Raji (cell line): ENCODE results near the gene SUFU.

Experiments used
- POLR2A ChIP-seq: IDR thresholded peaks from 2 replicates; pipeline ENCODE4 v1.6.1; 2011; ENCODE audit warnings: low read depth, low read length, control low read depth; ENCODE audit not compliant: insufficient read depth

Gene SUFU

DNA sequence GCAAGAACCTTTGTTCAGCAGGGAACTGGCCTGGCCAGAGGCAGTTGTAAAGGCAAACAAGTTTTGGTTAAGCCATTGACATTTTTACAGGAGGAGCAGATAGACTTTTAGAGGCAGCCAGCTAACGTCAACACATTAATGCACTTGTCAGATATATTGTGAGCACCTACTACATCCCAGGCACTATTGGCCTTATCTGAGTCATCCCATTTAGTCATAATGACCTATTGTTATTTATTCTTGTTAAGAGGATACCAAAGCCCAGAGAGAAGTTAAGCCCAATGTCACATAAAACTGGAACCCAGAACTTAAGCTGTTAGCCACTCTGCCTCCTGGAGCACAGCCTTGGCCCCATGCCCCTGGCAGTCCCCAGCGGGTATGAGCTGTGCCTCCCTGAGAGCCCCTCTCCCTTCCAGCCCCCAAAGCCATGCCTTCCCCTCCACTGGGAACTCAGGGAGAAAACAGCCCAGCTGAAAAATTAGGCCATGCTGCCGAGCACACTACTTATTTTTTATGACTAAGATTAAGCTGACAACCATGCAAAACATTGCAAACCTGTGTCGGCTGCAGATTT is 107.8 kb downstream of the SUFU start:
- no peak for TF ChIP-seq POLR2A

DNA sequence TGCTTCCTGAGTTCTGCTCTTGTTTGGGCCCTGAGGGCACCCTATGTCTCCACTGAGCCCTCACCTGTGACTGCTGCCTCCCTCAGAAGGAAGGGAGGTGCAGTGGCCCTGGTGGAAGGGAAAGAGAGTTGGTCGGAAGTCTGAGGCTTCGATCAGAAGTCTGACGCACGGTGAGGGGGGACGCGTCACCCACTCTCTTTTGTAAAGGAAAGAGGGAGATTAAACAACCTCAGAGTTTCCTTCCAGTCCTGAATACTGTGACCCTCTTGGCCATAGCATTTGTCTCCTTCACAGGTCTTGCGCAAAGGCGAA is 109.1 kb downstream of the SUFU start:
- TF ChIP-seq POLR2A: no peak

DNA sequence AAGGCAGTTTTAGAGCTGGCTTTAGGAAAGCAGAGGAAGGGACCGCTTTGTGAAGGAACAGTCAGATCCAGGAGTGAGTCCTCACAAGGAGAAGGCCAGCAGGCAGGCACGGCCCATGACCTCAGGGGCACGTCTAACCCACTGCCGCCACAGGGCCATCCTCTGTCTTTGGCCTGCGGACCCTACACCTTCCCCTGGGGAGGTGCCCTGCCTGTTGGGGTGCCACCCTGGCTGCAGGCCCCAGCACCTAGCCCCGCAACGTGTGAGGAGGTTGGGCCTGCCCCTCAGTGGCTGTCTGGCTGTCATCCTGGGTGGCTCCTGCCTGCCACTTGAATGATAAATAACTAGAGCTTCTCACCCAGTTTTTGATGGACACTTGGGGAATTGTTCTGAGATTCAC is 109.5 kb downstream of the SUFU start:
- no peak for TF ChIP-seq POLR2A

GRCh38 chr10:102613785-102614184 is 110.0 kb downstream of the SUFU start:
- no peak for TF ChIP-seq POLR2A

GRCh38 chr10:102614888-102615287 is 111.1 kb downstream of the SUFU start:
- TF ChIP-seq POLR2A: no peak

- TF ChIP-seq POLR2A: no peak
Observed at GRCh38 chr10:102615361-102615760, 111.6 kb downstream of the SUFU start.

- TF ChIP-seq POLR2A: no peak
Observed at GRCh38 chr10:102616066-102616770, 112.4 kb downstream of the SUFU start.

DNA sequence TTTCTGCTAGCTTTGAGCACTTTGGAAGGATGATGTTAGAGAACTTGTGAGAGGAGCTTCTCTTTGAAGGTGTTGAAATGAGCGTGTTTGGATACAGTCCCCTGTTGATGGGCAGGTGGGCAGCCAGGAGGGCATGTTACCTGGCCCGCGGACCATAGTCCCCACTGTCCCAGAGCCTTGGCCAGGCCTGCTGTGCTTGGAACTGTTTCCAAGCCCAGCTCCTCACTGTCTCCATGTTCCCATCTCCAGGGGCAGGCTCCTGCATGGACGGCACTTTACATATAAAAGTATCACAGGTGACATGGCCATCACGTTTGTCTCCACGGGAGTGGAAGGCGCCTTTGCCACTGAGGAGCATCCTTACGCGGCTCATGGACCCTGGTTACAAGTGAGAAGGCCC is 113.3 kb downstream of the SUFU start:
- TF ChIP-seq POLR2A: no peak

GRCh38 chr10:102617816-102618215 is 114.0 kb downstream of the SUFU start:
- no peak for TF ChIP-seq POLR2A

GRCh38 chr10:102619281-102619981 is 115.7 kb downstream of the SUFU start:
- TF ChIP-seq POLR2A: no peak

DNA sequence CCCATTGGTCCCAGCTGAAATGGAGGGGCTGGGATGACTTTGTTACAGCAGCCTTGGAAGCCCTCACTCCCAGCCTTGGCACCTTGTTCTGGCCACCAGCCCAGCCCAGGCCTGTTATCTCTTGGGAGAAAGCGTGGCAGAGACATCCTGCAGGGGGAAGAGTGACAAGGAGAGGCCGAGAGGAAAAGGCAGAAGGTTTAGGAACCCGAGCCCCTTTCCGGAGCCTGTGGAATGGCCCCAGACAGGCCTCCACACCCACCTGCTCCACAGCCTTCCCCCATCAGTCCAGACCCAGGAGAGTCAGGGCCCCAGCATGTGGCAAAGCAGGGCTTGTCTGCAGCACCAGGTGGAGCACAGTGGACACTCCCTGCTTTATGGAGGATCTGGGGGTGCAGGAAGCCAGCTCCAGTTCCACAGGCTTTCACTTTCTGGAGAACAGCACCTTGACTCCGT is 116.4 kb downstream of the SUFU start:
- TF ChIP-seq POLR2A: no peak

DNA sequence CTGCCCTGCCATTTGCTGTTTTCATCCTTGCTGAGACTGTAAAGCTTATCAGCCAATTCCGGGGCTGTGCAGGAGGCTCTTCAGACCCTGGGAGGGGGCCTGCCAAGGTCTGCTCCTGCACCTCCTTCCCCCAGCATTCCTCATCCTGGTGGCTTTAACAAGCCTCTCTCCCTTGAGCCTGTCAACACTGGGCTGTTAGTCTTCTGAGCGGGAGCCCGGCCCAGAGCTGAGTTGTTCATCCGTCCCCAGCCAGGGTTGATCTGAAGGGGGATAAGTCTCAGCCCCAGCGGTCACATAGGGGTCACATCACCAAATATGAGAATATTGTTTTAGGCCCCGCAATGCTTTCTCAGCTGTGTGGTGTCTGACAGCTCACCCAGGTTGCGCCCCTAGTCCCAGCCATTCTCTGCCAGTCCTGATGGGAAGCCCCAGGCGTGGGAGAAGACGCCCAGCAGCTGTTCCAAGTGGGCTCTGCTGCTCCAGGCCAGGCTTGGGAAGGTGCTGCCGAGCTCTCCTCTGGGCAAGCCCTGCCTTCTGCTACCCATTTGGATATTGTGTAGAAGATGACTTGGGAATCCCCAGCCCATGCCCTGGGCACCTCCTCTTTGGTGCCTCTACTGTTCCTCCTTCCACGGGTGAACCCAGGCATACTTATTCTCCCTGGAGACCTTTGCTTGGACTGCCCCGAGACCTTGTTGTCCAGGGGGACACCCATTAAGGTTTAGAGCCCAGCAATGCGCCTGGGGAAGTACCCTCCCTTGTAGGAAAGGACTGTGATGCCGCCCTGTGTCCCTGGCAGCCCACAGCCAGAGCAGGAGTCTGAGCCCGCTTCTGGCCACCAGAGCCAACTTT is 117.0 kb downstream of the SUFU start:
- no peak for TF ChIP-seq POLR2A

DNA sequence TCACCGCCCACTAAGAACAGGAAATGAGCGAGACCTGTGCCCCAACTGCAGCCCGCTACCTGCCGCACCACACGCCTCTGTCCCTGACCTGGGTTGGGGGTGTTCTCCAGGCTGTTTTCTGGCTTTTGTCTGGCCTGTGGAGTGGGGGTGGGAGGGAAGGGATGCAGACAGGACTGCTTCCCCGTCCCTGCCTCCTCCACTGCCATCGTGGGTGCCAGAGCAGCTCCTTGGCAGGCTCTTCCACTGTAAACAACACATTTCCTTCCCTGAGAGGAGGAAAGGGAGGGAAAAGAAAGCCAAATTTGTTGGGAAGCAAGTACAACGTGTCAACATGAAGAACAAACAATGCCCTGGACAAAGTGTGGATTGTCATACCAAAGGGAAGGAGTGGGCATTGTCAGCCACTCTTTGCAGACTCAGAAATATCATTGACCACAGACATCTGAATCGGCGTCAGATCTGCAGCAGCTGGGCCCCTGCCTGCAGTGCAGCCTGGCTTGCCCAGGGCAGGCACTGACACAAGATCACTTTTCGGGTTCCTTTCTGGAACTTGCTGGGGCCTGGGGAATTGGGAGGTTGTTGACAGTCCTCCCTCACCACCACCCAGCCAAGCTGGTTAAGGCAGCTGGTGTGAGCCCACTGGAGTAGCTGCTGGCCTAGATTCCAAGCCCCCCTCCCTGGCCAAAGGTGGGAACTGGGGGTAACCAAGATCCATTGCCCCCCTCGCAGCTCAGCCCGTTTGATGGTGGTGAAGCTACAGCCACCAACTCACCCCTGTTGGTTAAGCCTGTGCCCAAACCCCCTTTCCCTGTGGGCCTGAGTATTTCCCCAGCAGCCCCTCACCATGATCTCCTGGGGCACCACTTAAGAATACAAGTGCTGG is 117.9 kb downstream of the SUFU start:
- no peak for TF ChIP-seq POLR2A

GRCh38 chr10:102624094-102624493 is 120.3 kb downstream of the SUFU start:
- TF ChIP-seq POLR2A: no peak
